DMS153 treated with DMSO at 0.1 percent for 48 hours (cell line): Measurements from ENCODE around the gene FN3KRP.
A peak's percentile ranks its signal among the peaks of the same experiment; 100 is the strongest.
"Not testable (repeated sequence)": the region's sequence is repeated elsewhere in the genome, so short reads cannot be mapped to it uniquely, and the experiment has no call there.

ENCODE experiments used
- DNase-seq: peaks from one replicate; lab custom pipeline; 2025; ENCODE audit not compliant: unreplicated experiment; lab: John Stamatoyannopoulos, UW

The FN3KRP gene

GRCh38 chr17:82737967-82738877, 21.7 kb downstream of the FN3KRP start:
- DNase-seq: no peak

- DNase-seq: no peak
Observed at GRCh38 chr17:82740906-82741759, 24.6 kb downstream of the FN3KRP start.

GRCh38 chr17:82743344-82744219, 27.1 kb downstream of the FN3KRP start:
- DNase-seq: no peak

- DNase-seq: not testable (repeated sequence)
Observed at GRCh38 chr17:82744736-82745135, 28.2 kb downstream of the FN3KRP start.

- DNase-seq: no peak
Observed at GRCh38 chr17:82745524-82745923, 29.0 kb downstream of the FN3KRP start.

GRCh38 chr17:82748756-82749155, 32.2 kb downstream of the FN3KRP start:
- DNase-seq: no peak

- no peak for DNase-seq
Observed at GRCh38 chr17:82750241-82750908, 33.9 kb downstream of the FN3KRP start.

GRCh38 chr17:82751171-82751570, 34.7 kb downstream of the FN3KRP start:
- no peak for DNase-seq

GRCh38 chr17:82751571-82752370, 35.3 kb downstream of the FN3KRP start, which contains the start of gene TBCD:
Gene TBCD (plus strand): TSS chr17:82752065. CDS start chr17:82752194, 129 bp downstream.
- DNase-seq: peak; percentile 83

- no peak for DNase-seq
Observed at GRCh38 chr17:82752371-82753200, 36.1 kb downstream of the FN3KRP start.

GRCh38 chr17:82753201-82753464, 36.6 kb downstream of the FN3KRP start:
- DNase-seq: no peak

GRCh38 chr17:82754297-82755208, 38.0 kb downstream of the FN3KRP start:
- DNase-seq: no peak

GRCh38 chr17:82756166-82756565, 39.7 kb downstream of the FN3KRP start:
- no peak for DNase-seq

- DNase-seq: no peak
Observed at GRCh38 chr17:82765371-82765770, 48.9 kb downstream of the FN3KRP start.

GRCh38 chr17:82767041-82767754, 50.7 kb downstream of the FN3KRP start:
- no peak for DNase-seq

GRCh38 chr17:82769041-82769440, 52.5 kb downstream of the FN3KRP start:
- no peak for DNase-seq

- no peak for DNase-seq
Observed at GRCh38 chr17:82772026-82772425, 55.5 kb downstream of the FN3KRP start.
